Measurements from ENCODE around the gene AR. TPM values are rescaled to one million over a fixed set of nuclear protein-coding genes. Genes with fewer than 3 reads are reported as not detected.

The AR gene
- total and polyA plus RNA-seq, 2 donors, result 4.8 to 25.1 TPM

GRCh38 chrX:67596839-67597790 lies 53.3 kb downstream of the AR start:
- no peak overlapping the region for H3K27ac ChIP-seq (ENCODE audit: low read depth)
- 37% methylated on average over 3 of the region's 3 CpGs for WGBS
- no peak overlapping the region for H3K4me3 ChIP-seq (ENCODE audit: low read depth, low read length)
- H3K36me3 ChIP-seq (ENCODE audit: insufficient read depth), result no peaks in the 10 kb centered on the region
- DNase-seq (ENCODE audit: extremely low spot score), result no peak
- no peaks in the 10 kb centered on the region for H3K4me1 ChIP-seq (ENCODE audit: insufficient read depth)

- H3K36me3 ChIP-seq (ENCODE audit: insufficient read depth), result no peaks in the 10 kb centered on the region
- WGBS, result 97% methylated on average over 3 of the region's 3 CpGs
Observed at GRCh38 chrX:67599532-67599931, 55.7 kb downstream of the AR start.

GRCh38 chrX:67601771-67602170 lies 58.0 kb downstream of the AR start:
- H3K4me3 ChIP-seq (ENCODE audit: low read depth, low read length), result no peak overlapping the region
- no peak for DNase-seq (ENCODE audit: extremely low spot score)
- 81% methylated on average over 1 of the region's 1 CpG for WGBS

More at GRCh38 chrX:67599532-67599931, 55.7 kb downstream of the AR start:
- DNase-seq (ENCODE audit: extremely low spot score), result no peak
- no peaks in the 10 kb centered on the region for H3K4me1 ChIP-seq (ENCODE audit: insufficient read depth)
- no peak overlapping the region for H3K4me3 ChIP-seq (ENCODE audit: low read depth, low read length)
- H3K27ac ChIP-seq (ENCODE audit: low read depth), result no peak overlapping the region

GRCh38 chrX:67604979-67605703 lies 61.3 kb downstream of the AR start:
- no peak overlapping the region for H3K4me3 ChIP-seq (ENCODE audit: low read depth, low read length)
- no peak for DNase-seq (ENCODE audit: extremely low spot score)
- no peak overlapping the region for H3K27ac ChIP-seq (ENCODE audit: low read depth)
- H3K36me3 ChIP-seq (ENCODE audit: insufficient read depth), result no peaks in the 10 kb centered on the region
- 60% methylated on average over 3 of the region's 3 CpGs for WGBS
- H3K4me1 ChIP-seq (ENCODE audit: insufficient read depth), result no peaks in the 10 kb centered on the region

More at GRCh38 chrX:67601771-67602170, 58.0 kb downstream of the AR start:
- no peaks in the 10 kb centered on the region for H3K4me1 ChIP-seq (ENCODE audit: insufficient read depth)
- H3K27ac ChIP-seq (ENCODE audit: low read depth), result no peak overlapping the region
- H3K36me3 ChIP-seq (ENCODE audit: insufficient read depth), result no peaks in the 10 kb centered on the region

- Histone ChIP-seq H3K36me3 (ENCODE audit: insufficient read depth) (no peaks in the 10 kb centered on the region), H3K4me1 (ENCODE audit: insufficient read depth) (no peaks in the 10 kb centered on the region), H3K4me3 (ENCODE audit: low read depth, low read length) (no peak overlapping the region), H3K27ac (ENCODE audit: low read depth) (no peak overlapping the region)
- 98% methylated on average over 1 of the region's 1 CpG for WGBS
- DNase-seq (ENCODE audit: extremely low spot score), result no peak
Observed at GRCh38 chrX:67607466-67607865, 63.6 kb downstream of the AR start.

- no peak overlapping the region for H3K27ac ChIP-seq (ENCODE audit: low read depth)
- no peaks in the 10 kb centered on the region for H3K36me3 ChIP-seq (ENCODE audit: insufficient read depth)
- DNase-seq (ENCODE audit: extremely low spot score), result no peak
- H3K4me1 ChIP-seq (ENCODE audit: insufficient read depth), result no peaks in the 10 kb centered on the region
- 0% methylated on average over 1 of the region's 1 CpG for WGBS
- no peak overlapping the region for H3K4me3 ChIP-seq (ENCODE audit: low read depth, low read length)
Observed at GRCh38 chrX:67610282-67610681, 66.5 kb downstream of the AR start.

GRCh38 chrX:67612231-67612630 lies 68.4 kb downstream of the AR start:
- Histone ChIP-seq H3K36me3 (ENCODE audit: insufficient read depth) (no peaks in the 10 kb centered on the region), H3K4me3 (ENCODE audit: low read depth, low read length) (no peak overlapping the region), H3K4me1 (ENCODE audit: insufficient read depth) (no peaks in the 10 kb centered on the region), H3K27ac (ENCODE audit: low read depth) (no peak overlapping the region)
- 50% methylated on average over 3 of the region's 3 CpGs for WGBS
- no peak for DNase-seq (ENCODE audit: extremely low spot score)

GRCh38 chrX:67613366-67613765 lies 69.5 kb downstream of the AR start:
- H3K4me3 ChIP-seq (ENCODE audit: low read depth, low read length), result no peak overlapping the region
- H3K4me1 ChIP-seq (ENCODE audit: insufficient read depth), result no peaks in the 10 kb centered on the region
- H3K36me3 ChIP-seq (ENCODE audit: insufficient read depth), result no peaks in the 10 kb centered on the region
- H3K27ac ChIP-seq (ENCODE audit: low read depth), result no peak overlapping the region
- no peak for DNase-seq (ENCODE audit: extremely low spot score)

GRCh38 chrX:67613996-67614395 lies 70.2 kb downstream of the AR start:
- Histone ChIP-seq H3K4me3 (ENCODE audit: low read depth, low read length) (no peak overlapping the region), H3K27ac (ENCODE audit: low read depth) (no peak overlapping the region), H3K4me1 (ENCODE audit: insufficient read depth) (no peaks in the 10 kb centered on the region), H3K36me3 (ENCODE audit: insufficient read depth) (no peaks in the 10 kb centered on the region)
- DNase-seq (ENCODE audit: extremely low spot score), result no peak
- 54% methylated on average over 2 of the region's 2 CpGs for WGBS

- 93% methylated on average over 1 of the region's 1 CpG for WGBS
- H3K36me3 ChIP-seq (ENCODE audit: insufficient read depth), result no peaks in the 10 kb centered on the region
- DNase-seq (ENCODE audit: extremely low spot score), result no peak
- no peak overlapping the region for H3K27ac ChIP-seq (ENCODE audit: low read depth)
- H3K4me1 ChIP-seq (ENCODE audit: insufficient read depth), result no peaks in the 10 kb centered on the region
- no peak overlapping the region for H3K4me3 ChIP-seq (ENCODE audit: low read depth, low read length)
Observed at GRCh38 chrX:67614423-67614822, 70.6 kb downstream of the AR start.

GRCh38 chrX:67619253-67619652 lies 75.4 kb downstream of the AR start:
- Histone ChIP-seq H3K36me3 (ENCODE audit: insufficient read depth) (no peaks in the 10 kb centered on the region), H3K27ac (ENCODE audit: low read depth) (no peak overlapping the region), H3K4me1 (ENCODE audit: insufficient read depth) (no peaks in the 10 kb centered on the region), H3K4me3 (ENCODE audit: low read depth, low read length) (no peak overlapping the region)
- WGBS, result 65% methylated on average over 1 of the region's 1 CpG
- no peak for DNase-seq (ENCODE audit: extremely low spot score)

- Histone ChIP-seq H3K4me3 (ENCODE audit: low read depth, low read length) (no peak overlapping the region), H3K4me1 (ENCODE audit: insufficient read depth) (no peaks in the 10 kb centered on the region), H3K36me3 (ENCODE audit: insufficient read depth) (no peaks in the 10 kb centered on the region), H3K27ac (ENCODE audit: low read depth) (no peak overlapping the region)
- DNase-seq (ENCODE audit: extremely low spot score), result no peak
- 64% methylated on average over 2 of the region's 2 CpGs for WGBS
Observed at GRCh38 chrX:67622053-67622585, 78.3 kb downstream of the AR start.

GRCh38 chrX:67624325-67624724 lies 80.5 kb downstream of the AR start:
- Histone ChIP-seq H3K27ac (ENCODE audit: low read depth) (no peak overlapping the region), H3K36me3 (ENCODE audit: insufficient read depth) (no peaks in the 10 kb centered on the region), H3K4me1 (ENCODE audit: insufficient read depth) (no peaks in the 10 kb centered on the region), H3K4me3 (ENCODE audit: low read depth, low read length) (no peak overlapping the region)
- DNase-seq (ENCODE audit: extremely low spot score), result no peak

GRCh38 chrX:67635424-67635823 lies 91.6 kb downstream of the AR start:
- no peak for DNase-seq (ENCODE audit: extremely low spot score)
- no peaks in the 10 kb centered on the region for H3K4me1 ChIP-seq (ENCODE audit: insufficient read depth)
- no peak overlapping the region for H3K27ac ChIP-seq (ENCODE audit: low read depth)
- no peaks in the 10 kb centered on the region for H3K36me3 ChIP-seq (ENCODE audit: insufficient read depth)
- WGBS, result 94% methylated on average over 2 of the region's 2 CpGs
- no peak overlapping the region for H3K4me3 ChIP-seq (ENCODE audit: low read depth, low read length)

Data from urinary bladder (tissue), 4 donors.